ENCODE data around the gene MYOM3.
"Not testable (repeated sequence)": the region's sequence is repeated elsewhere in the genome, so short reads cannot be mapped to it uniquely, and the experiment has no call there.

MYOM3 gene

GRCh38 chr1:24022581-24023361, 89.2 kb downstream of the MYOM3 start:
- no peak for DNase-seq

DNA sequence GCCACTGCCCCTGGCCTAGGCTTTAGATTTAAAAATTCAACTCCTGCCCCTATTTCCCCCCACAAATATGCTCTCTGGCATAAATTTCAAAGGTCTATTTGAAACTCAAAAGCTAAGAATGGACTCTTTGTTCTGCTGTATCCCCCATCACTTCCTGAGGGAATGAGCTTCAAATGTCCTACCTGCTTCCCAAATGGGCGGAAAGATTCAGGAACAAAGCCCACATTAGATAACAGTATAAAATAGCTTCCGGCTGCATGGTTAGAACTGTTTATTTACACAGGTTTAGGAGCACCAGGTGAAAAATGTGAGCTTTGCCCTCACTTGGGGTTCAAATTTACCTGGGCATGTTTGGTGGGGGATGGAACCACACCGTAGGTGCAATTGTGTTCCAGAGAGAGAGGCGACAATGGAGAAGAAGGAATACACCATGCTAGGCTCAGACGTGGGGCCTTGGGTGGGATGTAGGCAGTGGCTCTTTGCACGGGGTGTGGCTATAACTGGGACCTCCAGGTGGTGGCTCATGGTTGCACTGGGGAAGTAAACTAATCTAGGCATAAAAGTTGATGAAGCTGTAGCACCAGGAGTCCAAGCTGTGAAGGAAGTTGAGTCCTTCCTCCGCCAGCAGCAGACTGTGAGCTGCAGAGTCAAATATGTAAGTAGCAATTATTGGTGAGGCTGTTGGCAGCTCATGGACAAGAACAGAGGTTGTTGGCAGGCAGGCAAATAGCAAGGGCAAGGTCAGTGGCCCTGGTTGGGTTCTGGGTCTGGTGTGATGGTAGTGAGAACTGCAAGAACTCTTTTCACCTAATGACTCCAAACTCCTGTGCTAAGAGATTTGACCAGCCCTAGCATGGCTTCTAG, 90.3 kb downstream of the MYOM3 start:
- no peak for DNase-seq

DNA sequence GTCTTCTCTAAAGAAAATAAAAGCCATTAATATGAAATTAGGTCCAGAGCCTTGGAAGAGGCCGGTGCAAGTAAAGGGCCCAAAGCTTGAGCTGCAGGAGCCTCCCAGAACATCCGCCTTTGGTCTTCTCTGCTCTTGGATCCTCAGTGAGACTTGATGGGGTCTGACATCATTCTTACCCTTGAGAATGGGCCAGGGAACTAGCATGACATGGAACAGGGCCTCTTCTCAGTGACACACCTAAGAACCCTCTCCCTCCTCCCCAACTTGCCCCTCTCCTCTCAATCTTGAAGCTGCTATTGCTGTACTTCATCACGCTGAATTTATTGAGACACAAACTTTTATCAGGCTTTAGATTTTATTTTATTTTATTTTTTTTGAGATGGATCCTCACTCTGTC, 91.5 kb downstream of the MYOM3 start:
- DNase-seq = no peak

DNA sequence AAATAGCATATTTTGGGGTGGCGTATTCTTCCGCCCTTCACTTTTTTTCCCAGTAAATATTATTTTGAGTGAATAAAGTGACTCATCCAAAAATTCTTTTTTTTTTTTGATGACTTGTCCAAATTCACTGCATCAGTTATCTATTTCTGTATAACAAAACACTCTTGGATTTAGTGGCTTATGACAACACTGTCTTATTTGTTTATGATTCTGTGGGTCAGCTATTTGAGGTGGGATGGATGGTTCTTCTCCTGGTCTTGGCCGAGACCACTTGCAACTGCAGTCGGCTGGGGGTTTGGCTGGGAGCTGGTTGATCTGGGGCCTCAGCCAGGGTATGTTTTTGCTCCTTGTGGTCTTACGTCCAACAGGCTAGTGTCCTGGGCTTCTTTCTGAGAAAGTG, 91.9 kb downstream of the MYOM3 start:
- DNase-seq = peak; percentile 58

- DNase-seq = peak; percentile 97
These were observed 93.0 kb downstream of the MYOM3 start for GRCh38 chr1:24018611-24019580.

DNA sequence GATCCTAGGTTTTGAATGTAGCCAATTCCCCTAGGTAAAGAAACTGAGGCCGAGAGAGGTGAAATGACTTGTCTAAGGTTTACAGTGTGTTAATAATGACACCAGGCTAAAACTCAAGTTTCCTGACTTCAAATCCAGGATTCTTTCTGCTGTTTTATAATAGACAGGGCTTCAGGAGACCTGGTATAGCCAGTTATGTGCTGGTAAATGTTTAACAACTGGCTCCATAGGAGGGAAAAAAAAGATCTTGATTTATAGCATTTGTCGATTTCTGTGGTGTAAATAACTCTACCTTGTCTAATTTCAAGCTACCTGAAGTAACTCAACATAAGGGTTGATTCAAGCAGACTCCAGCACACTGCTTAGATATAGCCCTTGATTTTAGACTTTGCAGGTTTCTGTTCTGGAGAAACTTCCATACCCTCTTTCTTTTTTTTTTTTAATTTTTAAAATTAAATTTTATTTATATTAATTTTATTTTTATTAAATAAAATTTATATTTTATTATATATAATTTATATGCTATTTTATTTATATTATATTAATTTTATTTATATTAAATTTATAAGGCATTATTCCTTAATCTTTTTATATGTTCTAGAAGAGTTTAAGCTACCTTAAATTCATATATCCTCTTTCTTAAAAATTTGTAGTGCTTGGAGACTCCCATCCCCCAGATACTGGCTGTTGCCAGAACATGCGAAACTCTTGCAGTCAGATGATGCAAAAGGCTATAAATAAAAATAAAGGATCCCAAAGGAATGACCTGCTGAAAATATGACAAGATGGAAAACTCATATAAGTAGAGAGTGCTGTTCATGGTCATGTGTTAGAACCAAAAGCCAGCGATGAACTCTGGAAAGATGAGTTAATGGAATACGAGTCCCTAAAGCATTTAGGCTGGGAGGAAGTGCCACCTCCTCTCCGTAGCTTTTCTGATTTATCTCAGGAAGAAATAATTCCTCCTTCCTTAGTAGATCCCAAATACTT, 96.4 kb downstream of the MYOM3 start:
- DNase-seq = no peak

DNA sequence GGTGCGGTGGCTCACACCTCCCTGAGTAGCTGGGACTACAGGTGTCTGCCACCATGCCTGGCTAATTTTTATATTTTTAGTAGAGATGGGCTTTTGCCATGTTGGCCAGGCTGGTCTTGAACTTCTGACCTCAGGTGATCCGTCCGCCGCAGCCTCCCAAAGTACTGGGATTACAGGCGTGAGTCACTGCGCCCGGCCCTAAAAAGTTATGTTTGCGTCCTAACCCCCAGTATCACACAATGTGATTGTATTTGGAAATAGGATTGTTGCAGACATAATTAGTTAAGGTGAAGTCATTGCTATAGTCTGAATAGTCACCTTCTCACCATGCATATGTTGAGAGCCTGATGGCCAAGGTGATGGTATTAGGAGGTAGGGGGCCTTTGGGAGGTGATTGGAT, 99.1 kb downstream of the MYOM3 start:
- not testable (repeated sequence) for DNase-seq

DNA sequence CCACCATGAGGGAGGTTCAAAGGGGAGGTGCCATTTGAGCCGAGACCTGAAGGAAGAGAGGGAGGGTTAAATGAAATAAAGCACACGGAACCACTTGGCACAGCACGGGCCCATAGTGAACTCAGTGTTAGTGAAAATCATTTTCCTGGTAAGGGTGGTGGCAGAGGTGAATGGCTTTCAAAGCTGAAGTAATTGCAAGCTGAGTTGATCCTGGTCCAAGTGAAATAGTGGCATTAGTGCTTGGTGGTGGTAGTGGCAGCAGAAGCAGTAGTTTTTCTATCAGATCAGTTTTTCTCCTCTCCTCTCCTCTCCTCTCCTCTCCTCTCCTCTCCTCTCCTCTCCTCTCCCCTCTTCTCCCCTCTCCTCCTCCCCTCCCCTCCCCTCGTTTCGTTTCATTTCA, 101.3 kb downstream of the MYOM3 start:
- DNase-seq = no peak

- DNase-seq = no peak
These were observed 102.5 kb downstream of the MYOM3 start for GRCh38 chr1:24009406-24009805.

DNA sequence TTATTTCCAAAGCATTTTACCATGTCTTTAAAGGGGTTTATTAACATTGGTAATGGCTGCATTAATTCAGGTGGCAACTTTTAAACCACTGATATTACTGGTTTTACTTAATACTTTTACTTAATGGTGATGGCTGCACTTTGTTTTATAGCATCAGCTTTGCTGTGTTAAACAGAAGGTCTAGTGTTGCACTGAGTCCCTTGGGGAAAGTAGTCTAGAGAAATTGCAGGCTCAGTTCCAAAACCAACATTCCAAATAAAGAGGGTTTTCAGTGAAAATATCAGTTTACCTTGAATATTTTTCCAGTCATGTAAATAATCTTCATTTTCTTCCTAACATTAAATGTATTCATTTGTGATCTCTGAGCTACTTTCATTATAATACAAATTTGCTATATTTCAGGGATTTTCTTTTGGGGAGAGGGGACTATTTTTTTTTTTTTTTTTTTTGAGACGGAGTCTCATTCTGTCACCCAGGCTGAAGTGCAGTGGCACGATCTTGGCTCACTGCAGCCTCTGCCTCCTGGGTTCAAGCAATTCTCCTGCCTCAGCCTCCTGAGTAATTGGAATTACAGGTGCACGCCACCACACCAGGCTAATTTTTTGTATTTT, 103.3 kb downstream of the MYOM3 start:
- not testable (repeated sequence) for DNase-seq

- no peak for DNase-seq
These were observed 104.9 kb downstream of the MYOM3 start for GRCh38 chr1:24007079-24007478.

Data from right forelimb (tissue), 1 donor.